Gastrocnemius medialis (tissue), 4 donors: ENCODE results near the gene MYO3B. TPM values are rescaled to one million over a fixed set of nuclear protein-coding genes. Genes with fewer than 3 reads are reported as not detected.

Experiments used
- ATAC-seq, 2 donors: fragments of 150-250 bp; one replicate each; pipeline ENCODE4 v1.9.1; 2016
- DNase-seq, 2 donors: peaks; one replicate each; pipeline ENCODE4 v3.0.0-alpha.2; 2019
- H3K27ac ChIP-seq, 4 donors: fragments of 200-600 bp; sonication (generic); 1 replicate in 1 of 4; 2 replicates in 3 of 4; pipeline ENCODE4 v1.5.1; 2016 to 2018; ENCODE audit warnings: mild to moderate bottlenecking in 2 of 4, moderate library complexity in 1 of 4
- H3K27me3 ChIP-seq, 3 donors: fragments of 200-600 bp; sonication (generic) in 2 of 3; 1 replicate in 1 of 3; 2 replicates in 2 of 3; pipeline versions ENCODE4 v1.5.1 to v1.6.0; 2016 to 2019; ENCODE audit warnings: mild to moderate bottlenecking in 1 of 3, moderate library complexity in 1 of 3
- H3K36me3 ChIP-seq, 2 donors: fragments of 200-600 bp; sonication (generic) in 1 of 2; one replicate each; pipeline ENCODE4 v1.5.1; 2017 to 2018
- H3K4me1 ChIP-seq, 2 donors: fragments of 200-600 bp; sonication (generic) in 1 of 2; one replicate each; pipeline ENCODE4 v1.5.1; 2016 to 2017; ENCODE audit warnings: mild to moderate bottlenecking in 2 of 2
- H3K4me3 ChIP-seq, 4 donors: fragments of 200-600 bp; sonication (generic) in 3 of 4; 1 replicate in 1 of 4; 2 replicates in 3 of 4; pipeline ENCODE4 v1.5.1; 2016 to 2019; ENCODE audit warnings: mild to moderate bottlenecking in 2 of 4
- H3K9me3 ChIP-seq, 3 donors: fragments of 200-600 bp; sonication (generic) in 2 of 3; 1 replicate in 1 of 3; 2 replicates in 2 of 3; pipeline ENCODE4 v1.5.1; 2016 to 2019
- CTCF ChIP-seq, 5 experiments: fragments of 450-650 bp in 3 of 5; fragments of 200-600 bp in 2 of 5; sonication (generic) in 2 of 5; IDR thresholded peaks in 4 of 5; conservative IDR thresholded peaks in 1 of 5; 1 replicate in 4 of 5; 2 replicates in 1 of 5; pipeline ENCODE4 v1.5.1; 2016 to 2019; ENCODE audit warnings: antibody characterized with exemption in 5 of 5, mild to moderate bottlenecking in 3 of 5, moderate library complexity in 3 of 5
- POLR2A ChIP-seq, 2 donors: fragments of 450-650 bp; IDR thresholded peaks; one replicate each; pipeline ENCODE4 v1.6.1; 2017; ENCODE audit warnings: antibody characterized with exemption in 2 of 2, mild to moderate bottlenecking in 2 of 2, moderate library complexity in 2 of 2
- in situ Hi-C, 4 donors: fragments of 200-750 bp; cut with MboI; loops; one replicate each; pipeline versions ENCODE4 v1.15.0 to v1.8.0; 2017; ENCODE audit warnings: low sequenced_read_pairs in 4 of 4
- intact Hi-C: fragments of 100-400 bp; cut with DNase I; formaldehyde crosslinking; loops from one replicate; pipeline ENCODE4 v1.15.1; 2023; ENCODE audit warnings: low total_unique reads
- total RNA-seq, 4 donors: library from RNA; depleted of rRNA; stranded (reverse); fragments of >200 nt; gene quantifications; one replicate each; pipeline versions ENCODE4 v1.1.0 to v1.2.3, GENCODE V29; 2016

MYO3B gene
- total RNA-seq, 4 donors from 2014 or later, result 0.07 to 0.27 TPM; not detected in 2

DNA sequence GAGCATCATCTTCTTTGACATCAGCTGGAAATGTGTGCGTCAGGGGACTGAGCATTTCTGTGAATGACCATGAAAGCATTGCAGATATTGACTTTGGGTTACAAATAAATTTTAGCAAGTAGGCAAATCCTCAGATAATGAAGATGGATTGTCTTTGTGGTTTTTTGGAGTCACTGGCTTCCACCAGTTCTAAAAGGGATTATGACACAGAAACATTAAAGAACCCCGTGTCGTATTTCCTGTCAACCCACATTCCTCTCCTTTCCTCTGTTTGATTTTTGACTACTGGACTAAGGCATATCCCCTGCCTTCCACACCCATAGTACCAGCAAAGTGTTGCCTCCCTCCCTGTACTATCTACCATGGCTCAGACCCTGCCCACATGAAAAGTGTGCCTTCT lies 268.1 kb downstream of the MYO3B start:
- Histone ChIP-seq H3K27me3 (no peaks in the 10 kb centered on the region), H3K9me3 (no peaks in the 10 kb centered on the region), H3K27ac (no peak overlapping the region), H3K36me3 (no peaks in the 10 kb centered on the region), H3K4me1 (no peaks in the 10 kb centered on the region), H3K4me3 (no peak overlapping the region)
- in situ Hi-C loops, result no loop called here
- DNase-seq, result no peak
- ATAC-seq, result no peak
- intact Hi-C loops, result no loop called here
- TF ChIP-seq CTCF (IDR thresholded peaks at IDR 0.05 in 4 of 5, conservative IDR thresholded peaks at IDR 0.05 in 1 of 5) (no peak), POLR2A (IDR thresholded peaks at IDR 0.05) (no peak)

DNA sequence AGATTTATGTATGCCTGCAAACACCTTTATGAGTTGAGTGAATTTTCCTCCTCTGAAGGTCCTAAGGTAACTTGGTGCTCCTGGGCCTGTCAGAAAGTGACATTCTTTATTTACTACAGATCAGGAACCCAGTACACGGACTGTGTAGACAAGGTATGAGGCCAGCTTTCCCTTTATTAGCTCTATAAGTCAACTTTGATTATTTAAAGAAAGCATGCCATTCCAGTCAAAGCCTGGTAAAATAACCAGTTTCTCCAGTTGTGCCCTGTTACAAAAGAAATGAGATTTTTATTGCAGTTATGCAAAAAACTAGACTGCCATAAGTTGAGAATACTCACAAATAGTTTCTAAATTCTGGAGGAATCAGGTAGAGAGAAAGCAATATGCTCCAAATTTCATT lies 271.1 kb downstream of the MYO3B start:
- ATAC-seq (no peak), DNase-seq (no peak)
- Histone ChIP-seq H3K4me1 (no peaks in the 10 kb centered on the region), H3K4me3 (no peak overlapping the region), H3K9me3 (no peaks in the 10 kb centered on the region), H3K36me3 (no peaks in the 10 kb centered on the region), H3K27me3 (no peaks in the 10 kb centered on the region), H3K27ac (no peak overlapping the region)
- intact Hi-C loops, result no loop called here
- in situ Hi-C loops, result no loop called here
- TF ChIP-seq POLR2A (IDR thresholded peaks at IDR 0.05) (no peak), CTCF (IDR thresholded peaks at IDR 0.05 in 4 of 5, conservative IDR thresholded peaks at IDR 0.05 in 1 of 5) (no peak)

DNA sequence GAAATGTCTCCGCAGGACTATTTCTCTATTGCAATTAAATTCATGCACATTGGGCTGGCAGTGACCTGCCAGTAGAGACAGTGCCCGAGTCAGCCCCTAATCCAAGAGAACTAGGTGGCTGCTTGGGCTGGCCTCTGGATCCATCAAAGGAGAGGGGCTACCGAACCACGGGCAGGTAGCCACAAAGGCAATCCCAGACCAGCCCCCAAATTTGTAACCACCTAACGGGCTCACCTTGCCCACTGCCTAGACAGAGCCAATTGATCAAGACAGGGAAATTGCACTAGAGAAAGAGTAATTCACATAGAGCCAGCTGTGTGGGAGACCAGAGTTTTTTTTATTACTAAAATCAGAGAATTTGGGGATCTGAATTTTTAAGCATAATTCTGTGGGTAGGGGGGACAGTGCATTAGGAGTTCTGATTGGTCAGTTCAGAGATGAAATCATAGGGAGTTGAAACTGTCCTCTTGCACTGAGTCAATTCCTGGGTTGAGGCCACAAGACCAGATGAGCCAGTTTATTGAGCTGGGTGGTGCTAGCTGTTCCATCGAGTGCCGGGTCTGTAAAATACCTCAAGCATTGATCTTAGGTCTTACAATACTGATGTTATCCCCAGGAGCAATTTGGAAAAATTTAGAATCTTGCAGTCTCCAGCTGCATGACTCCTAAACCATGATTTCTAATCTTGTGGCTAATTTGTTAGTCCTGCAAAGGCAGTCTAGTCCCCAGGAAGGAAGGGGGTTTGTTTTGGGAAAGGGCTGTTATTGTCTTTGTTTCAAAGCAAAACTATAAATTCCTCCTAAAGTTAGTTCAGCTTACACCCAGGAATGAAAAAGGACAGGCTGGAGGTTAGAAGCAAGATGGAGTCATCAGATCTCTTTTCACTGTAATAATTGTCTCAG lies 276.8 kb downstream of the MYO3B start:
- Histone ChIP-seq H3K9me3 (no peaks in the 10 kb centered on the region), H3K4me3 (no peak overlapping the region), H3K27me3 (no peaks in the 10 kb centered on the region), H3K27ac (no peak overlapping the region), H3K4me1 (no peaks in the 10 kb centered on the region), H3K36me3 (no peaks in the 10 kb centered on the region)
- in situ Hi-C loops, result no loop called here
- DNase-seq (no peak), ATAC-seq (no peak)
- intact Hi-C loops, result no loop called here
- TF ChIP-seq POLR2A (IDR thresholded peaks at IDR 0.05), result no peak
- TF ChIP-seq CTCF (IDR thresholded peaks at IDR 0.05 in 4 of 5, conservative IDR thresholded peaks at IDR 0.05 in 1 of 5), result no peak

DNA sequence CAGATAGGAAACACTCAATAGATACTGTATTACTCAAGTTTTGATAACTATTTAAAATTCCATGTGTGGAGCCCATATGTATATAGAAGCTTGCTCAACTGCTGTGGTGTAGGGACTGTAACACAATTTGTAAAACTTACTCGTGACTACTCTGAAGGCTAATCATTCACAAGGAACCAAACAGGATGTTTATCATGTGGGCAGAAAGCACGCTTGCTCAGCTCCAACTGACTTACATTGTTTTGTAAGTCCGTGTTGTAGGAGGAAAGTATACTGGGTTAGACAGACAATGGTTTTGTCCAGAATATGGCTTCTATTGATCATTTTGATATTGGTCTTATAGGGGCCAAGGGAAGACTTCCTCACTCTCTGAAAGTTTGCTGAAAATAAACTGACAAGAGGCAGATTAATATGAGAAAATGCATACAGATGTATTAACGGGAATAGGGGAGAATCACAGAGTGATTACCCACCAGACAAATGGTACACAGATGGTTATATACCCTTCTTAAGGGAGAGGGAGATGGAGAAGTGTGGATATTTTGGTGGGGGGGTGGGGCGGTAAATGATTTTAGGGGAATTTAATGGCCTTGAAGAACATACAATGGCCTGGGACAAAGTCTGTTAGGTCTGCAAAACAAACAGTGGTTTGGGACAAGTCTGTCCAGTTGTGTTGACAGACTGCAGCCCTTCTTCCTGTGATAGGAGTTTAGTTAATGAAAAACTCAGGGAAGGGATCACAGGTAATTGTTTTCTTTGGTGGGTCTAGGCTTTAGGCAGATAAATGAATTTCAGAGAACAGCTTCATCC lies 277.9 kb downstream of the MYO3B start:
- DNase-seq (no peak), ATAC-seq (no peak)
- H3K27ac ChIP-seq, result no peak overlapping the region
- no peaks in the 10 kb centered on the region for H3K36me3 ChIP-seq
- H3K9me3 ChIP-seq, result no peaks in the 10 kb centered on the region
- no peaks in the 10 kb centered on the region for H3K27me3 ChIP-seq
- no peak overlapping the region for H3K4me3 ChIP-seq
- in situ Hi-C loops, result no loop called here
- no peak for TF ChIP-seq CTCF (IDR thresholded peaks at IDR 0.05 in 4 of 5, conservative IDR thresholded peaks at IDR 0.05 in 1 of 5)
- no peak for TF ChIP-seq POLR2A (IDR thresholded peaks at IDR 0.05)
- H3K4me1 ChIP-seq, result no peaks in the 10 kb centered on the region
- intact Hi-C loops, result no loop called here
